ENCODE data around the gene PKNOX2. TPM values are rescaled to one million over a fixed set of nuclear protein-coding genes. Genes with fewer than 3 reads are reported as not detected.

Gene PKNOX2
- total RNA-seq, 1 donor from 2014 or later: 12.1 TPM

GRCh38 chr11:125404811-125405790, 240.6 kb downstream of the PKNOX2 start:
- Histone ChIP-seq H3K4me1 (peaks cover 0 to 8% of the 10 kb centered on the region in 2 donors), H3K27ac (no peak overlapping the region), H3K4me3 (peak overlapping the region in 1 of 2 donors; percentile 34), H3K27me3 (no peaks in the 10 kb centered on the region), H3K9me3 (no peaks in the 10 kb centered on the region), H3K36me3 (no peaks in the 10 kb centered on the region)
- TF ChIP-seq, protein P1, sequence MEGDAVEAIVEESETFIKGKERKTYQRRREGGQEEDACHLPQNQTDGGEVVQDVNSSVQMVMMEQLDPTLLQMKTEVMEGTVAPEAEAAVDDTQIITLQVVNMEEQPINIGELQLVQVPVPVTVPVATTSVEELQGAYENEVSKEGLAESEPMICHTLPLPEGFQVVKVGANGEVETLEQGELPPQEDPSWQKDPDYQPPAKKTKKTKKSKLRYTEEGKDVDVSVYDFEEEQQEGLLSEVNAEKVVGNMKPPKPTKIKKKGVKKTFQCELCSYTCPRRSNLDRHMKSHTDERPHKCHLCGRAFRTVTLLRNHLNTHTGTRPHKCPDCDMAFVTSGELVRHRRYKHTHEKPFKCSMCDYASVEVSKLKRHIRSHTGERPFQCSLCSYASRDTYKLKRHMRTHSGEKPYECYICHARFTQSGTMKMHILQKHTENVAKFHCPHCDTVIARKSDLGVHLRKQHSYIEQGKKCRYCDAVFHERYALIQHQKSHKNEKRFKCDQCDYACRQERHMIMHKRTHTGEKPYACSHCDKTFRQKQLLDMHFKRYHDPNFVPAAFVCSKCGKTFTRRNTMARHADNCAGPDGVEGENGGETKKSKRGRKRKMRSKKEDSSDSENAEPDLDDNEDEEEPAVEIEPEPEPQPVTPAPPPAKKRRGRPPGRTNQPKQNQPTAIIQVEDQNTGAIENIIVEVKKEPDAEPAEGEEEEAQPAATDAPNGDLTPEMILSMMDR (IDR thresholded peaks at IDR 0.05): peak; percentile 94 to 99 (median 98)
- intact Hi-C loops (cut with DNase I): loop anchor here (1.0 to 5.0 kb wide), 4 partner anchors 32 to 443 kb away; partner anchors contain the start of gene PKNOX2
- DNase-seq (ENCODE audit: low spot score in 2 of 2): peak in 1 of 2 donors; percentile 80

- H3K4me3 ChIP-seq: no peak overlapping the region
- intact Hi-C loops (cut with DNase I): loop anchor here (5.0 kb wide), 1 partner anchor 445 kb away; no protein-coding TSS in a partner anchor
- H3K36me3 ChIP-seq: no peaks in the 10 kb centered on the region
- H3K27me3 ChIP-seq: no peaks in the 10 kb centered on the region
- no peak overlapping the region for H3K27ac ChIP-seq
- peaks cover 0 to 5% of the 10 kb centered on the region in 2 donors for H3K4me1 ChIP-seq
- no peaks in the 10 kb centered on the region for H3K9me3 ChIP-seq
- TF ChIP-seq, protein P1 (IDR thresholded peaks at IDR 0.05): no peak
- DNase-seq (ENCODE audit: low spot score in 2 of 2): no peak
Measured at GRCh38 chr11:125407046-125407445, 242.5 kb downstream of the PKNOX2 start.

DNA sequence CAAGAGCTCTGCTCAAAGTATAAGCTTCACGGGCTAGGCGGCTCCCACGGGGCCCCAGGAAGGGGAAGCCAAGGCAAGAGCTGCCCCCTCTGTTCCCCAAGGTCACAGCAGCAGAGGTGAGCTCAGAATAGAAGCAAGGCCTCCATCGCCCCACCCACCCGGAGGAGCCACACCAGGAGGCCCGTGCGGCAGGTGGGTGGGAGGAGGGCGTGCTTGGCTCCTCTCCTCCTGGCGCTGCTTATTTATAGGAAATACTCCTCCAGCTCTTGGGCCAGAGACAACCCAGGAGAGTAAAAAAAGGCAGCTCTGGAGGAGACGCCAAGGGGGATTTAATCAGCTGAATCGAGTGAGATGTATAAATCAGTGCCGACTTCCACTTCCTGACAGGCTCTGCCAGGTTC, 243.8 kb downstream of the PKNOX2 start:
- intact Hi-C loops (cut with DNase I): loop anchor here (5.0 kb wide), 1 partner anchor 446 kb away; no protein-coding TSS in a partner anchor
- no peaks in the 10 kb centered on the region for H3K36me3 ChIP-seq
- peaks cover 0 to 5% of the 10 kb centered on the region in 2 donors for H3K4me1 ChIP-seq
- H3K4me3 ChIP-seq: no peak overlapping the region
- no peaks in the 10 kb centered on the region for H3K9me3 ChIP-seq
- no peak overlapping the region for H3K27ac ChIP-seq
- TF ChIP-seq, protein P1 (IDR thresholded peaks at IDR 0.05): no peak
- H3K27me3 ChIP-seq: no peaks in the 10 kb centered on the region
- no peak for DNase-seq (ENCODE audit: low spot score in 2 of 2)

DNA sequence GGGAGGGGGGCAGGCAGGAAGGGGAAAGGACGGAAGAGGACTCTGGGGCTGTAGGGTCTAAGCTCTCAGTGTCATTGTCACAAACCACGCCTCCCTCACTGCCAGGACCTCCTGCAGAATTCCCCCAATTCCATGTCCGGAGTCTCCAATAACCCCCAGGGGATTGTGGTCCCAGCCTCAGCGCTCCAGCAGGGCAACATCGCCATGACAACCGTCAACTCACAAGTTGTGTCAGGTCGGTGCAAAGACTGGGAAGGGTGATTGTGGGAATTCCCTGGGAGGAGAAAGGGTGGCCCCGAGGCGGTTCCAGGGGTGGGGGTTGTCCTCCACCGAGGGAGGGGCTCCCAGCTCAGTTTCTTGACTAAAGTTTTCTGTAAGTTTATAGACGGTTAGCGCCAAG, 245.5 kb downstream of the PKNOX2 start:
- H3K27me3 ChIP-seq: no peaks in the 10 kb centered on the region
- no peaks in the 10 kb centered on the region for H3K9me3 ChIP-seq
- H3K27ac ChIP-seq: no peak overlapping the region
- H3K36me3 ChIP-seq: no peaks in the 10 kb centered on the region
- TF ChIP-seq, protein P1 (IDR thresholded peaks at IDR 0.05): no peak
- intact Hi-C loops (cut with DNase I): no loop called here
- DNase-seq (ENCODE audit: low spot score in 2 of 2): no peak
- no peak overlapping the region for H3K4me3 ChIP-seq
- no peaks in the 10 kb centered on the region for H3K4me1 ChIP-seq

DNA sequence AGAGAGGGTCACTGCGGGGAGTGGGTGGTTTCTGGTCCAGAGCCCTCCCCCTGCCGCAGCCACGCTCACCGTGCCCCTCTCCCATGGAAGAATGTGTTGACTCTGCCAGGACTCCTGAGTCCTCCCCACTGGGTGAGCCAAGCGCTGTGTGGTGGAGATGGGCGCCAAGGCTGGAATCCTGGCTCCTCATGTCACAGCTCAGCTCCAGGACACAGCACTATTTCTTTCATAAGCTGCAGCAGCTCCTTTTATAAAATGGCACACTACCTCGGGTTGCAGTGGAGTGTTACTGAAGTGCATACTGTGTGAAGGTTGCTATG, 247.6 kb downstream of the PKNOX2 start:
- Histone ChIP-seq H3K4me3 (no peak overlapping the region), H3K4me1 (no peaks in the 10 kb centered on the region), H3K27me3 (no peaks in the 10 kb centered on the region), H3K27ac (no peak overlapping the region), H3K36me3 (no peaks in the 10 kb centered on the region), H3K9me3 (no peaks in the 10 kb centered on the region)
- intact Hi-C loops (cut with DNase I): no loop called here
- DNase-seq (ENCODE audit: low spot score in 2 of 2): no peak
- TF ChIP-seq, protein P1 (IDR thresholded peaks at IDR 0.05): no peak

All from ascending aorta (tissue), 2 donors.